Activated T-helper 1 cell treated with Interleukin-2 at 50 U/mL for 16 hours (primary cell): ENCODE measurements around the gene CFAP221.

ENCODE experiments used
- DNase-seq: peaks from one replicate; pipeline ENCODE4 v3.0.0-alpha.2; 2020; ENCODE audit warnings: low read depth

Gene CFAP221

GRCh38 chr2:119700866-119701265 is 156.6 kb downstream of the CFAP221 start:
- DNase-seq: no peak

GRCh38 chr2:119701352-119701751 is 157.1 kb downstream of the CFAP221 start:
- no peak for DNase-seq

GRCh38 chr2:119702203-119702917 is 158.1 kb downstream of the CFAP221 start:
- no peak for DNase-seq

DNA sequence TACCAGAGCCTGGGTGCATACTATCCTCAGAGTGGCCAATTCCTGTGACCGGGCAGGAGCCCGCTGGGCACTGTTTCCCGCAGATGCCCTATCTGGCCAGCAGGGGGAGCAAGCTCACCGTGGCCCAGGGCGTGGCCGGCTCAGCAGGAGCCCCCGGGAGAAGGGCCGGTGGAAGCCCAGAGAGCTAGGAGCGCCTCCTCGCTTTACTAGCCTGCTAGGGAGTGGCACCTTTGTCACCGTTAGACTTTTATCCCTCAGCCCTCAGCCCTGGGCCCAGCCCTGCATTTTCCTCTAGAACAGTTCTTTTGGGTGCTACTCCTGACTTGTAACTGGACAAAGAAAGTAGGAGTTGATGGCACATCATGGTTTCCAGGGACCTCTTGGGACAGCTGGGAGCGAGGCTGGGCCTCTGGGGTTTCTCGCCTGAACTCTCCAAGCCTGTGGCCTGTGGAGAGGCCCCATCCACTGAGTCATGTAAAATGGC is 158.7 kb downstream of the CFAP221 start:
- peak; percentile 45 for DNase-seq

DNA sequence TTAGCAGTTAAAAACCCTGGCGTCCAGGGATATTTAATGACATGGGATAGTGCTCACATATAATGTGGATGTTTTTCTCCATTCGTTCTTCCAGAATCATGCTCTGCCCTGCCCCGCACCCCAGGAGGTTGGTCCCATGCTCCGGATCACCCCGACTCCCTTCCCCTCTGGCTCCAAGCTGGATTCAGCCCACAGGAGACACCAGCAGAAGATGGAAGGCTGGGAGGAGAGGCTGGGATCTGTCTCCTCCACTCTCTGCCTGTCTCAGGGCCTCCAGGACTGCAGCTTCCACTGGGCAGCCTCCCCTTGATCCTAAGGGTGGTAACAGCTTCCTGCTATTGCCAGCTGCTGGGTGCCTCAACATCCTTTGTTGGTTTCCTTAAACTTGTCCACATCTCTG is 159.3 kb downstream of the CFAP221 start:
- DNase-seq: no peak

- no peak for DNase-seq
Observed at GRCh38 chr2:119704670-119705120, 160.4 kb downstream of the CFAP221 start.

GRCh38 chr2:119706221-119706620 is 162.0 kb downstream of the CFAP221 start:
- DNase-seq: no peak
